IgD-negative memory B cell (primary cell): ENCODE results near the gene GSDMA. TPM values are rescaled to one million over a fixed set of nuclear protein-coding genes. Genes with fewer than 3 reads are reported as not detected.
"Not testable (repeated sequence)": the region's sequence is repeated elsewhere in the genome, so short reads cannot be mapped to it uniquely, and the experiment has no call there.

Experiments used
- H3K27ac Mint-ChIP-seq, 3 donors: one replicate each; pipeline ENCODE4 v1.8.0; 2020 to 2022; ENCODE audit warnings: mild to moderate bottlenecking in 3 of 3, mixed read lengths in 3 of 3, moderate library complexity in 1 of 3
- H3K27me3 Mint-ChIP-seq: one replicate; pipeline ENCODE4 v1.8.0; 2021; ENCODE audit warnings: mixed read lengths
- H3K36me3 Mint-ChIP-seq: one replicate; pipeline ENCODE4 v1.8.0; 2020; ENCODE audit warnings: mild to moderate bottlenecking, mixed read lengths
- H3K4me1 Mint-ChIP-seq, 3 donors: one replicate each; pipeline ENCODE4 v1.8.0; 2020 to 2022; ENCODE audit warnings: mixed read lengths in 3 of 3, mild to moderate bottlenecking in 1 of 3
- H3K4me3 Mint-ChIP-seq, 4 donors: one replicate each; pipeline ENCODE4 v1.8.0; 2020 to 2022; ENCODE audit warnings: mild to moderate bottlenecking in 4 of 4, mixed read lengths in 4 of 4, moderate library complexity in 3 of 4
- H3K9me3 Mint-ChIP-seq, 3 donors: one replicate each; pipeline ENCODE4 v1.8.0; 2020 to 2021; ENCODE audit warnings: mixed read lengths in 3 of 3, mild to moderate bottlenecking in 1 of 3
- polyA plus RNA-seq: library from polyadenylated mRNA; unstranded; fragments of 300-500 nt; fragmentation: Illumina TruSeq; gene quantifications from one replicate; pipeline ENCODE4 v1.2.3, GENCODE V29; 2021

The GSDMA gene
- polyA plus RNA-seq, 1 donor from 2014 or later, result 0.19 TPM

GRCh38 chr17:39939588-39940419, 23.0 kb upstream of the GSDMA start:
- peak overlapping the region; percentile 0 to 64 (median 9) for H3K27ac Mint-ChIP-seq
- H3K9me3 Mint-ChIP-seq, result no peaks in the 10 kb centered on the region
- H3K4me3 Mint-ChIP-seq, result peak overlapping the region in 1 of 4 donors; percentile 18
- H3K36me3 Mint-ChIP-seq, result peaks cover 2% of the 10 kb centered on the region
- peaks cover 10 to 18% (median 11%) of the 10 kb centered on the region in 3 donors for H3K4me1 Mint-ChIP-seq
- H3K27me3 Mint-ChIP-seq, result no peaks in the 10 kb centered on the region

DNA sequence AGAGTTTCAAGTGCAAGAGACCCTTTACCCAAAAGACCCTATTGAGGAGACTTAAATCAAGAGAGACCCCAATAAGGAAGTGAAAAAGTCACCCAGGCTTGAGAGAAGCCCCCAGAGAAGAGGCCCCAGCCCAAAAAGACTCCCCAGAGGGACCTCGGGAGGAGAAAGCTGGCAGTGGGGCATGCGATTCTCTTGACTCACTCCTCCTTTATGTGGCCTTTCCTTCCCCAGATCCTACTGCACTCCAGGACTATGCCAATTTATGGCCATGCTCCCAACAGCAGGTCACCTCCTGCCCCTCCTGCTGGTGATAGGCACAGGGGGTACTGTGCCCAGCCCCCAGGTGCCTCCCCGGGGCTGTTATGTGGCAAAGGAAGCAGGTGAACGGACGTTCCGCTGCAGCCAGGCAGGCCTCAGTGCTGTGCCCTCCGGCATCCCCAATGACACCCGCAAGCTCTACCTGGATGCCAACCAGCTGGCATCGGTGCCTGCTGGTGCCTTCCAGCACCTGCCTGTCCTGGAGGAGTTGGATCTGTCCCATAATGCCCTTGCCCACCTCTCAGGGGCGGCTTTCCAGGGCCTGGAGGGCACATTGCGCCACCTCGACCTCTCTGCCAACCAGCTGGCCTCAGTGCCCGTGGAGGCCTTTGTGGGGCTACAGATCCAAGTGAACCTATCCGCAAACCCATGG, 19.0 kb upstream of the GSDMA start:
- Mint-ChIP-seq H3K4me3 (no peak overlapping the region), H3K36me3 (peaks cover 2% of the 10 kb centered on the region), H3K27me3 (no peaks in the 10 kb centered on the region), H3K9me3 (no peaks in the 10 kb centered on the region), H3K27ac (no peak overlapping the region), H3K4me1 (peaks cover 25 to 28% (median 26%) of the 10 kb centered on the region in 3 donors)

DNA sequence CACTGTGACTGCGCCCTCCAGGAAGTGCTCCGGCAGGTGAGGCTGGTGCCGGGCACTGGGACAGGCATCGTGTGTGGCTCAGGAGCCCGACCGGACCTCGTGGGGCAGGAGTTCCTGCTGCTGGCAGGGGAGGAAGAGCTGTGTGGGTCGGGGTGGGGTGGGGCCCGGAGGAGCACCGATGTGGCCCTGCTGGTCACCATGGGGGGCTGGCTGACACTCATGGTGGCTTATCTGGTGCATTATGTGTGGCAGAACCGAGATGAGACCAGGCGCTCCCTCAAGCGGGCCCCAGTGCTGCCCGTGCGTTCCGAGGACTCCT, 18.5 kb upstream of the GSDMA start:
- Mint-ChIP-seq H3K4me1 (peaks cover 23 to 28% (median 26%) of the 10 kb centered on the region in 3 donors), H3K36me3 (peaks cover 2% of the 10 kb centered on the region), H3K4me3 (no peak overlapping the region)

GRCh38 chr17:39946551-39947330, 16.1 kb upstream of the GSDMA start:
- H3K27ac Mint-ChIP-seq, result no peak overlapping the region
- H3K27me3 Mint-ChIP-seq, result no peaks in the 10 kb centered on the region
- H3K9me3 Mint-ChIP-seq, result no peaks in the 10 kb centered on the region
- H3K4me1 Mint-ChIP-seq, result peaks cover 20 to 27% (median 22%) of the 10 kb centered on the region in 3 donors
- no peaks in the 10 kb centered on the region for H3K36me3 Mint-ChIP-seq
- H3K4me3 Mint-ChIP-seq, result no peak overlapping the region

More for the DNA sequence above, 18.5 kb upstream of the GSDMA start:
- Mint-ChIP-seq H3K27ac (no peak overlapping the region), H3K27me3 (no peaks in the 10 kb centered on the region), H3K9me3 (no peaks in the 10 kb centered on the region)

- H3K9me3 Mint-ChIP-seq, H3K27me3 Mint-ChIP-seq, H3K36me3 Mint-ChIP-seq: not testable (repeated sequence)
- H3K4me3 Mint-ChIP-seq, result peak overlapping the region; percentile 25 to 66 (median 58)
- H3K4me1 Mint-ChIP-seq, result peaks cover 22 to 30% (median 25%) of the 10 kb centered on the region in 3 donors
- H3K27ac Mint-ChIP-seq, result peak overlapping the region in 2 of 3 donors; percentile 80 to 86
These were observed 14.3 kb upstream of the GSDMA start for GRCh38 chr17:39948489-39948828.

DNA sequence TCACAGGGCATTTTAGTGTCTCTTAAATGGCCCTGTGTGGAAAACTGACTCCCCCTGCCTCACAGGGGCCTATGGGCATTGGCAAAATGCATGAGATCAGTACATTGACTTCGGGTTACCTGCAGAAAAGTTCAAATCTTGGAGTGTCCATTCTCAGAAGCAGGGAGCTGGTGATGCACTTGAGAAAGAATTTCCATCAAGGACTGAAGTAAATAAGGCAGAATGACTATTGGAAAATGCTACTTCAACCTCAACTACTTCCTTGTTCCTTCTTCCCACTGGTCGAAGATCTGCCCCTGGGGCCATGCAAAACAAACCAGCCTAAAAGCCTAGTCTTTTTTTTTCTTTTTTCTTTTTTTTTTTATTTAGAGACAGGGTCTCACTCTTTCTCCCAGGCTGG, 13.8 kb upstream of the GSDMA start:
- H3K27me3 Mint-ChIP-seq, result no peaks in the 10 kb centered on the region
- peak overlapping the region in 2 of 3 donors; percentile 80 to 86 for H3K27ac Mint-ChIP-seq
- peak overlapping the region in 3 of 4 donors; percentile 54 to 66 (median 63) for H3K4me3 Mint-ChIP-seq
- H3K4me1 Mint-ChIP-seq, result peaks cover 26 to 32% (median 28%) of the 10 kb centered on the region in 3 donors
- H3K9me3 Mint-ChIP-seq, result no peaks in the 10 kb centered on the region
- H3K36me3 Mint-ChIP-seq, result no peaks in the 10 kb centered on the region

GRCh38 chr17:39950871-39951348, 11.9 kb upstream of the GSDMA start:
- no peak overlapping the region for H3K27ac Mint-ChIP-seq

GRCh38 chr17:39951924-39952679, 10.7 kb upstream of the GSDMA start:
- Mint-ChIP-seq H3K4me3 (peak overlapping the region; percentile 14 to 92 (median 81)), H3K27me3 (no peaks in the 10 kb centered on the region), H3K36me3 (peaks cover 2% of the 10 kb centered on the region), H3K27ac (peak overlapping the region in 1 of 3 donors; percentile 23), H3K4me1 (peaks cover 28 to 36% (median 32%) of the 10 kb centered on the region in 3 donors), H3K9me3 (no peaks in the 10 kb centered on the region)

More at GRCh38 chr17:39950871-39951348, 11.9 kb upstream of the GSDMA start:
- Mint-ChIP-seq H3K9me3 (no peaks in the 10 kb centered on the region), H3K36me3 (peaks cover 2% of the 10 kb centered on the region), H3K4me3 (peak overlapping the region in 1 of 4 donors; percentile 52), H3K27me3 (no peaks in the 10 kb centered on the region), H3K4me1 (peaks cover 29 to 36% (median 32%) of the 10 kb centered on the region in 3 donors)

DNA sequence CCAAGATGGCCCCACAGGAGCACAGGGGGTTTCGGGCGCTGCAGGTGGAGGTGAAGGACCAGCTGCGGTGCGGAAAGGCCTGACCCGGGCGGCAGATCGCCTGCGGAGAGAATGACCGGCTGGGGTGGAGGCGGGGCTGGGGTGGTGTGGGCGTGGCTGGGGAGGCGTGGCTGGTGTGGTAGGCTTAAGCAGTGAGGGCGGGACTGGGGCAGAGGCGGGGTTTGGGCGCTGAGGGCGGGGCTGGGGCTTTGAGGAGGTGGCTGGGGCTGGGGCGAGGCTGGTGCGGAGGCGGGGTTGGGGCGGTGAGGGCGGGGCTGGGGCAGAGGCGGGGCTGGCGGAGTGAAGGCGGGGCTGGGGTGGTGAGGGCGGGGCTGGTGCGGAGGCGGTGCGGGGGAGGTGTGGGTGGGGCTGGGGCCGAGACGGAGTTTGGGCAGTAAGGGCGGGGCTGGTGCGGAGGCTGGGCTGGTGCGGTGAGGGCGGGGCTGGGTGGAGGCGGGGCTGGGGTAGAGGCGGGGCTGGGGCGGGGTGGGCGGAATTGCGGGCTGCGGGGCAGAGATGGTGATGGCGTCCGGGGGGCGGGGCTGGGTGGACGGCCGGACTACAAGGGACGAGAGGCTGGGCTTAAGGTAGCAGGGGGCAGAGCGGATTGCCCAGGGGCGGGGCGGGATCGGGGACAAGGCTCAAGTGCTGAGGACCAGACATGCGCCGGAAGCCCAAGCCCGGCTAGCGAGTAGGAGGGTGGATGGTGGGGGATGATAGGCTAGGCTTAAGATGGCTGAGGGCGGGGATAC, 9.9 kb upstream of the GSDMA start:
- Mint-ChIP-seq H3K27me3 (no peaks in the 10 kb centered on the region), H3K9me3 (no peaks in the 10 kb centered on the region), H3K27ac (peak overlapping the region; percentile 11 to 87 (median 70)), H3K4me1 (peaks cover 20 to 32% (median 26%) of the 10 kb centered on the region in 3 donors), H3K4me3 (peak overlapping the region; percentile 79 to 95 (median 88)), H3K36me3 (peaks cover 2% of the 10 kb centered on the region)

GRCh38 chr17:39953471-39953888, 9.3 kb upstream of the GSDMA start:
- H3K27me3 Mint-ChIP-seq, result no peaks in the 10 kb centered on the region
- H3K27ac Mint-ChIP-seq, result peak overlapping the region; percentile 11 to 87 (median 70)
- no peaks in the 10 kb centered on the region for H3K9me3 Mint-ChIP-seq
- H3K4me1 Mint-ChIP-seq, result peaks cover 15 to 28% (median 20%) of the 10 kb centered on the region in 3 donors
- peaks cover 2% of the 10 kb centered on the region for H3K36me3 Mint-ChIP-seq
- peak overlapping the region; percentile 79 to 95 (median 88) for H3K4me3 Mint-ChIP-seq

DNA sequence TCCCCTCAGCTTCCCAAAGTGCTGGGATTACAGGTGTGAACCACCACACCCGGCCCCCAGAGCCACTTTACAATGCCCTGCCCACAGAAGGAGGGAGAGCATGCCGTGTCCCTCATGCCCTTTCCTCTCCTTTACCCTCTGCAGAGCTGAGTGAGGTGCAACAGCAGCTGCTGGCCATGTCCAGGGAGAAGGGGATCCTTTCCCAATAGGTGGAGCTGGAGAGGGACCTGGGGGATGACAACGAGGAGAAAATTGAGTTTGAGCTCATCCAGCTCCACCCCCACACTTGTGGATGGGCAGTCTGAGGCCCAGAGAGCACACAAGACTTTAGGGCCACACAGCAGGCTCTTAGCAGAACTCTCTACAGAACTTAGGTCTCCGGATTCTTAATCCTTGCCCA, 7.9 kb upstream of the GSDMA start:
- Mint-ChIP-seq H3K4me1 (peaks cover 13 to 24% (median 16%) of the 10 kb centered on the region in 3 donors), H3K27ac (peak overlapping the region in 1 of 3 donors; percentile 71), H3K9me3 (no peaks in the 10 kb centered on the region), H3K36me3 (peaks cover 2% of the 10 kb centered on the region), H3K27me3 (no peaks in the 10 kb centered on the region), H3K4me3 (no peak overlapping the region)

- peak overlapping the region in 2 of 3 donors; percentile 10 to 53 for H3K27ac Mint-ChIP-seq
- peak overlapping the region in 1 of 4 donors; percentile 23 for H3K4me3 Mint-ChIP-seq
- H3K9me3 Mint-ChIP-seq, result no peaks in the 10 kb centered on the region
- H3K4me1 Mint-ChIP-seq, result peaks cover 13 to 23% (median 13%) of the 10 kb centered on the region in 3 donors
- H3K36me3 Mint-ChIP-seq, result peaks cover 2% of the 10 kb centered on the region
- no peaks in the 10 kb centered on the region for H3K27me3 Mint-ChIP-seq
These were observed 7.0 kb upstream of the GSDMA start for GRCh38 chr17:39955726-39956225.

DNA sequence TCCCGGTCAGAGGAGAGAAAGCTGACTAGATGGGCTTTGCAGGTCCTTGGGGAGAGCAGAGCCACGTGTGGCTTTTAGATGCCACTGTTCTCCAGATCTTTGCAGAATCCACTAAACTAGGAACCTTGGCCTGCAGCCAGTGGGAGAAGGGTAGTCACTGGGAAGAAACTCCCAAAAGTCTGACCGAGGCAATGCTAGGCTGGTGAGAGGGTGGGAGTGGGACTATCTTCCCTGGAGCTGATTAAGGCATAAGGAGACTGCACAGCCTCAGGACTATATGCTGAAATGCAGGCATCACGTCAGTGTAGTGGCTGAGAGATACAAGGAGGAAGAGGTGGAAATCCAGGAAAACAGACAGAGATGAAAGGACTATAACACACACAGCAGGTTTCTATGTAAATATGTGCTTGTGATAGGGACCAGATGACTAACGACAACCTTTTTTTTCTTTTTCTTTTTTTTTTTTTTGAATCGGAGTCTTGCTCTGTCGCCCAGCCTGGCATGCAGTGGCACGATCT, 2.2 kb upstream of the GSDMA start:
- H3K27me3 Mint-ChIP-seq, result peaks cover 6% of the 10 kb centered on the region
- peaks cover under 1% of the 10 kb centered on the region for H3K36me3 Mint-ChIP-seq
- peak overlapping the region in 1 of 3 donors; percentile 63 for H3K27ac Mint-ChIP-seq
- H3K4me3 Mint-ChIP-seq, result no peak overlapping the region
- H3K9me3 Mint-ChIP-seq, result peaks cover 0 to 1% (median 0%) of the 10 kb centered on the region in 3 donors
- peaks cover 9 to 15% (median 12%) of the 10 kb centered on the region in 3 donors for H3K4me1 Mint-ChIP-seq
